H1 (cell line): ENCODE results near the gene CAPN11. TPM values are rescaled to one million over a fixed set of nuclear protein-coding genes. Genes with fewer than 3 reads are reported as not detected.

ENCODE experiments used
- CTCF ChIA-PET: fragments of 300-600 bp; sonication (Branson Sonifier 250); formaldehyde crosslinking; loops from one replicate; lab custom pipeline; 2021; ENCODE audit not compliant: partially characterized antibody; lab: Charles Lee
- POLR2A ChIA-PET: fragments of 300-600 bp; sonication (Branson Sonifier 250); formaldehyde crosslinking; loops from one replicate; lab custom pipeline; 2021; ENCODE audit warnings: inconsistent platforms; ENCODE audit not compliant: partially characterized antibody; lab: Charles Lee
- DNase-seq, 2 experiments: peaks; one replicate each; pipeline versions ENCODE4 v3.0.0 to v3.0.0-alpha.2; 2010 to 2022; ENCODE audit warnings: low spot score in 2 of 2, low read depth in 1 of 2, mixed read lengths in 1 of 2
- FAIRE-seq: peaks from 2 replicates; lab custom pipeline; 2011; peaks lifted over from hg19 to GRCh38; lab: Jason Lieb, UNC
- H2AFZ ChIP-seq: 2 replicates; pipeline ENCODE4 v1.8.1; 2012; ENCODE audit warnings: low read length, inconsistent platforms
- H2AK5ac ChIP-seq: 2 replicates; pipeline ENCODE4 v1.6.1; 2013; ENCODE audit warnings: low read depth, low read length
- H2BK120ac ChIP-seq: replicated peaks from 2 replicates; pipeline ENCODE3; 2013; ENCODE audit warnings: low read depth, low read length, inconsistent platforms
- H2BK12ac ChIP-seq: 2 replicates; pipeline ENCODE4 v1.6.1; 2013; ENCODE audit warnings: low read depth, low read length
- H2BK15ac ChIP-seq: 2 replicates; pipeline ENCODE4 v1.6.1; 2013; ENCODE audit warnings: low read length
- H2BK20ac ChIP-seq: 2 replicates; pipeline ENCODE4 v1.6.1; 2013; ENCODE audit warnings: low read length
- H2BK5ac ChIP-seq: 2 replicates; pipeline ENCODE4 v1.6.1; 2013; ENCODE audit warnings: low read depth, low read length
- H3K14ac ChIP-seq: 2 replicates; pipeline ENCODE4 v1.6.1; 2013; ENCODE audit warnings: inconsistent platforms; ENCODE audit not compliant: insufficient read length
- H3K18ac ChIP-seq: 2 replicates; pipeline ENCODE4 v1.6.1; 2013; ENCODE audit warnings: low read length; ENCODE audit errors: extremely low read depth
- H3K23ac ChIP-seq: 2 replicates; pipeline ENCODE4 v1.6.1; 2013; ENCODE audit warnings: inconsistent platforms; ENCODE audit not compliant: insufficient read length
- H3K23me2 ChIP-seq: 2 replicates; pipeline ENCODE4 v1.6.1; 2013; ENCODE audit warnings: low read depth, low read length
- H3K27ac ChIP-seq: 2 replicates; pipeline ENCODE4 v1.6.1; 2011; ENCODE audit warnings: low read depth, low read length, inconsistent platforms
- H3K27me3 ChIP-seq, 4 experiments: replicated peaks in 1 of 4; 1 replicate in 1 of 4; 2 replicates in 3 of 4; pipeline versions ENCODE4 v1.6.1 to v1.8.1; 2011 to 2013; ENCODE audit warnings: low read length in 3 of 4, mild to moderate bottlenecking in 3 of 4, inconsistent platforms in 2 of 4, mixed read lengths in 2 of 4, moderate library complexity in 1 of 4; ENCODE audit not compliant: control insufficient read depth in 3 of 4, insufficient read depth in 3 of 4; ENCODE audit errors: extremely low read depth in 1 of 4
- H3K36me3 ChIP-seq, 4 experiments: 2 replicates each; pipeline versions ENCODE4 v1.6.1 to v1.8.1; 2011 to 2013; ENCODE audit warnings: mild to moderate bottlenecking in 4 of 4, low read length in 3 of 4, moderate library complexity in 2 of 4, control low read depth in 1 of 4, inconsistent platforms in 1 of 4; ENCODE audit not compliant: insufficient read depth in 4 of 4, control insufficient read depth in 2 of 4
- H3K4ac ChIP-seq: replicated peaks from 2 replicates; pipeline ENCODE3; 2013; ENCODE audit warnings: low read length, low read depth, mixed read lengths, inconsistent platforms; ENCODE audit not compliant: insufficient read length
- H3K4me1 ChIP-seq, 4 experiments: replicated peaks in 1 of 4; 1 replicate in 1 of 4; 2 replicates in 3 of 4; pipeline versions ENCODE4 v1.6.1 to v1.8.1; 2011 to 2013; ENCODE audit warnings: low read length in 3 of 4, inconsistent platforms in 2 of 4, mixed read lengths in 1 of 4; ENCODE audit not compliant: insufficient read depth in 4 of 4, control insufficient read depth in 3 of 4
- H3K4me2 ChIP-seq, 2 experiments: 2 replicates each; pipeline versions ENCODE4 v1.6.1 to v1.8.1; 2011 to 2013; ENCODE audit warnings: low read depth in 2 of 2, low read length in 2 of 2, control low read depth in 1 of 2, inconsistent platforms in 1 of 2, mild to moderate bottlenecking in 1 of 2; ENCODE audit not compliant: insufficient read depth in 1 of 2
- H3K4me3 ChIP-seq, 4 experiments: fragments of 200-600, 300-600 bp in 1 of 4; sonication (generic), shearing (Covaris generic), sonication (Bioruptor Twin) in 1 of 4; 2 replicates each; pipeline versions ENCODE4 v1.5.1 to v1.8.1; 2011 to 2016; ENCODE audit warnings: low read length in 4 of 4, low read depth in 3 of 4, control low read depth in 2 of 4, inconsistent platforms in 2 of 4, mild to moderate bottlenecking in 2 of 4, mixed read lengths in 1 of 4, moderate library complexity in 1 of 4; ENCODE audit not compliant: insufficient read depth in 2 of 4; ENCODE audit errors: extremely low read depth in 1 of 4
- H3K56ac ChIP-seq: replicated peaks from 2 replicates; pipeline ENCODE3; 2013; ENCODE audit warnings: low read depth, mild to moderate bottlenecking, mixed read lengths, low read length, inconsistent platforms; ENCODE audit not compliant: insufficient read length
- H3K79me1 ChIP-seq: 2 replicates; pipeline ENCODE4 v1.6.1; 2013; ENCODE audit warnings: low read depth, low read length, control low read depth
- H3K79me2 ChIP-seq, 2 experiments: 2 replicates each; pipeline versions ENCODE4 v1.6.1 to v1.8.1; 2012 to 2013; ENCODE audit warnings: low read length in 2 of 2, mild to moderate bottlenecking in 2 of 2, inconsistent platforms in 1 of 2; ENCODE audit not compliant: insufficient read depth in 2 of 2, control insufficient read depth in 1 of 2
- H3K9ac ChIP-seq, 4 experiments: replicated peaks in 1 of 4; 1 replicate in 1 of 4; 2 replicates in 3 of 4; pipeline versions ENCODE4 v1.6.1 to v1.8.1; 2011 to 2013; ENCODE audit warnings: low read depth in 3 of 4, low read length in 3 of 4, control low read depth in 2 of 4, mild to moderate bottlenecking in 2 of 4, moderate library complexity in 2 of 4, inconsistent platforms in 1 of 4; ENCODE audit errors: extremely low read depth in 1 of 4
- H3K9me3 ChIP-seq, 2 experiments: 2 replicates each; pipeline versions ENCODE4 v1.6.1 to v1.8.1; 2012 to 2013; ENCODE audit warnings: mild to moderate bottlenecking in 2 of 2, moderate library complexity in 2 of 2, control low read depth in 1 of 2, inconsistent platforms in 1 of 2, low read depth in 1 of 2, low read length in 1 of 2, mixed read lengths in 1 of 2; ENCODE audit not compliant: insufficient read depth in 2 of 2
- H4K20me1 ChIP-seq, 2 experiments: replicated peaks in 1 of 2; 2 replicates each; pipeline versions ENCODE3 to v1.8.1; 2011 to 2013; ENCODE audit warnings: inconsistent platforms in 2 of 2, low read length in 2 of 2, mild to moderate bottlenecking in 1 of 2; ENCODE audit not compliant: insufficient read depth in 2 of 2, control insufficient read depth in 1 of 2
- H4K5ac ChIP-seq: 2 replicates; pipeline ENCODE4 v1.6.1; 2013; ENCODE audit warnings: low read length, low read depth, mixed read lengths, inconsistent platforms; ENCODE audit not compliant: insufficient read length
- H4K8ac ChIP-seq: 2 replicates; pipeline ENCODE4 v1.8.0; 2013; ENCODE audit warnings: mild to moderate bottlenecking, moderate library complexity, low read length, inconsistent platforms; ENCODE audit not compliant: insufficient read depth; ENCODE audit errors: extremely low read depth
- H4K91ac ChIP-seq: replicated peaks from 2 replicates; pipeline ENCODE3; 2013; ENCODE audit warnings: low read length, mixed read lengths, inconsistent platforms; ENCODE audit not compliant: insufficient read length
- ATF2 ChIP-seq: IDR thresholded peaks from 2 replicates; pipeline ENCODE4 v1.6.1; 2012; ENCODE audit warnings: low read length, inconsistent platforms
- CTBP2 ChIP-seq: IDR thresholded peaks from 2 replicates; pipeline ENCODE4 v1.7.0; 2011; ENCODE audit warnings: borderline replicate concordance, mild to moderate bottlenecking, moderate library complexity, mixed read lengths, low read length; ENCODE audit not compliant: insufficient read depth, insufficient read length
- HDAC2 ChIP-seq, 2 experiments: fragments of 300-600 bp in 1 of 2; sonication (generic) in 1 of 2; IDR thresholded peaks; 2 replicates each; pipeline ENCODE4 v1.6.1; 2011 to 2012; ENCODE audit warnings: low read depth in 2 of 2, low read length in 2 of 2, mild to moderate bottlenecking in 2 of 2, moderate library complexity in 2 of 2, borderline replicate concordance in 1 of 2, inconsistent platforms in 1 of 2
- NRF1 ChIP-seq: IDR thresholded peaks from 2 replicates; pipeline ENCODE4 v1.6.1; 2011; ENCODE audit warnings: mild to moderate bottlenecking, low read depth, low read length, improper control_type of control experiment
- RXRA ChIP-seq: IDR thresholded peaks from 2 replicates; pipeline ENCODE4 v1.6.1; 2011; ENCODE audit warnings: low read depth, mild to moderate bottlenecking, low read length, moderate library complexity; ENCODE audit not compliant: insufficient read depth
- SRF ChIP-seq: IDR thresholded peaks from 2 replicates; pipeline ENCODE4 v1.6.1; 2011; ENCODE audit warnings: mild to moderate bottlenecking, low read depth, low read length, moderate library complexity
- TAF1 ChIP-seq: IDR thresholded peaks from 2 replicates; pipeline ENCODE4 v1.6.1; 2011; ENCODE audit warnings: mild to moderate bottlenecking, low read depth, low read length
- WGBS, 2 experiments: shearing (Covaris generic) in 1 of 2; methylation state at CpG; one replicate each; pipeline versions ENCODE4 v1.1.6 to v1.1.7; 2013 to 2015; ENCODE audit warnings: low lambda C conversion rate in 2 of 2, mixed read lengths in 2 of 2, inconsistent platforms in 1 of 2, low coverage in 1 of 2, missing lambda C conversion rate in 1 of 2; ENCODE audit not compliant: insufficient replicate concordance in 2 of 2, insufficient coverage in 1 of 2, insufficient read length in 1 of 2; ENCODE audit errors: extremely low coverage in 1 of 2, missing lambda C conversion rate in 1 of 2; 5-methylcytosine and 5-hydroxymethylcytosine counted together
- polyA plus RNA-seq, 7 experiments: library from polyadenylated mRNA; depleted of rRNA in 3 of 7; stranded (reverse) in 5 of 7; unstranded in 2 of 7; fragments of >200 nt in 5 of 7; fragments of 200-250 nt in 2 of 7; gene quantifications; 1 replicate in 5 of 7; 2 replicates in 1 of 7; 4 replicates in 1 of 7; pipeline versions ENCODE4 v1.2.1 to v1.2.3, GENCODE V29; 2011 to 2013; ENCODE audit warnings: missing spikeins in 2 of 7, mixed read lengths in 2 of 7
- total RNA-seq: library from RNA; stranded (reverse); fragmentation: NEBNext Ultra II Directional; extraction: Animal tissue kit (Norgen Biotek cat#: 25700); gene quantifications from 2 replicates; pipeline ENCODE4 v1.2.1, GENCODE V29; 2021

CAPN11 gene
- total and polyA plus RNA-seq, 2 of the 8 experiments (the other 6 are each of a cell fraction or from before 2014, with no cell fraction given) = 0.95 to 0.97 TPM

GRCh38 chr6:44221961-44222335 lies 63.3 kb downstream of the CAPN11 start:
- no peak overlapping the region for H3K27ac ChIP-seq
- peak overlapping the region; percentile 39 for H4K5ac ChIP-seq
- peak overlapping the region; percentile 40 for H2BK120ac ChIP-seq
- peak overlapping the region in 1 of 2 experiments; percentile 95; a peak in 3 of 4 replicates for H3K4me2 ChIP-seq
- DNase-seq (no peak), FAIRE-seq (no peak)
- 50% methylated on average over 1 of the region's 2 CpGs; no CpG with 5 or more reads in 1 of the 2 experiments for WGBS, 2 experiments
- peak overlapping the region; percentile 45 for H4K91ac ChIP-seq
- no peak overlapping the region for H3K9ac ChIP-seq
- H2BK20ac ChIP-seq = peak overlapping the region; percentile 93; the same call in 1 of the 2 replicates
- H3K79me1 ChIP-seq = peaks cover 9% of the 10 kb centered on the region
- no peak overlapping the region for H3K14ac ChIP-seq
- H2BK12ac ChIP-seq = peak overlapping the region; percentile 98; the same call in 1 of the 2 replicates
- H3K9me3 ChIP-seq = no peaks in the 10 kb centered on the region
- H3K23ac ChIP-seq = no peak overlapping the region
- H2BK15ac ChIP-seq = peak overlapping the region; percentile 31; the same call in 1 of the 2 replicates
- peak overlapping the region; percentile 20; the same call in 1 of the 2 replicates for H2AK5ac ChIP-seq
- peaks cover 31 to 62% (median 45%) of the 10 kb centered on the region in 4 experiments for H3K4me1 ChIP-seq
- peaks cover 16% of the 10 kb centered on the region for H3K23me2 ChIP-seq
- no peaks in the 10 kb centered on the region for H3K36me3 ChIP-seq
- peaks cover 18 to 22% of the 10 kb centered on the region in 2 experiments for H4K20me1 ChIP-seq
- no peak overlapping the region for H3K56ac ChIP-seq
- no peak overlapping the region; a peak in 1 of 8 replicates for H3K4me3 ChIP-seq
- H3K79me2 ChIP-seq = peaks cover 10 to 30% of the 10 kb centered on the region in 2 experiments; a peak in 3 of 4 replicates
- no peaks in the 10 kb centered on the region for H3K27me3 ChIP-seq
- ChIA-PET CTCF (interaction anchor here (0.6 to 19.4 kb wide), 16 partner anchors 9 to 104 kb away, joined by 3 to 287 read pairs (median 6); partner anchors contain the start of gene SLC35B2), POLR2A (interaction anchor here (0.7 to 21.0 kb wide), 11 partner anchors 14 to 214 kb away, joined by 3 to 477 read pairs (median 19); partner anchors contain the start of genes HSP90AB1 and SLC35B2)
- peak overlapping the region; percentile 11 for H3K4ac ChIP-seq
- H4K8ac ChIP-seq = no peak overlapping the region
- H2AFZ ChIP-seq = no peak overlapping the region
- peak overlapping the region; percentile 76; the same call in 1 of the 2 replicates for H2BK5ac ChIP-seq
- H3K18ac ChIP-seq = peak overlapping the region; percentile 72
- TF ChIP-seq ATF2 (no peak), NRF1 (no peak), TAF1 (no peak), RXRA (no peak), HDAC2 (IDR thresholded peaks at IDR 0.05; ENCODE audit: borderline replicate concordance in 1 of 2, low read depth in 2 of 2, low read length in 2 of 2) (no peak), SRF (no peak), CTBP2 (no peak)
